GM12878 (cell line): ENCODE results near the gene KIFC1. TPM values are rescaled to one million over a fixed set of nuclear protein-coding genes. Genes with fewer than 3 reads are reported as not detected.
"Not testable (repeated sequence)": the region's sequence is repeated elsewhere in the genome, so short reads cannot be mapped to it uniquely, and the experiment has no call there.

Experiments
- ATAC-seq: fragments of 200-7000 bp; cut with Tn5 transposase; 3 replicates; pipeline ENCODE4 v1.9.1; 2020; ENCODE audit warnings: mild to moderate bottlenecking, moderate library complexity
- BruUV-seq: library from RNA; stranded (reverse); fragments of 400-500 nt; replicated peaks from 2 replicates; lab custom pipeline; 2021; lab: Mats Ljungman, UMichigan
- CTCF ChIA-PET: fragments of 300-600 bp; sonication (Branson Sonifier 250); formaldehyde crosslinking; extraction: SDS; loops from one replicate; lab custom pipeline; 2021; ENCODE audit warnings: inconsistent platforms; lab: Yijun Ruan, JAX
- POLR2A ChIA-PET: fragments of 350-600 bp; formaldehyde crosslinking; extraction: SDS; loops from one replicate; lab custom pipeline; 2021; ENCODE audit warnings: inconsistent platforms; lab: Charles Lee
- RAD21 ChIA-PET: fragments of 300-600 bp; sonication (Branson Sonifier 250); formaldehyde crosslinking; loops from one replicate; lab custom pipeline; 2023; ENCODE audit warnings: antibody characterized with exemption; ENCODE audit not compliant: unreplicated experiment; lab: Charles Lee
- SMC1A ChIA-PET: fragments of 300-600 bp; sonication (Branson Sonifier 250); formaldehyde crosslinking; loops from one replicate; lab custom pipeline; 2023; ENCODE audit not compliant: unreplicated experiment, uncharacterized antibody; lab: Charles Lee
- DNase-seq: peaks from one replicate; pipeline ENCODE4 v3.0.0-alpha.2; 2011; ENCODE audit warnings: low read depth, low spot score
- FAIRE-seq: peaks from 3 replicates; lab custom pipeline; 2011; peaks lifted over from hg19 to GRCh38; lab: Jason Lieb, UNC
- H2AFZ ChIP-seq: 2 replicates; pipeline ENCODE4 v1.6.0; 2011; ENCODE audit warnings: low read depth, low read length, control low read depth; ENCODE audit not compliant: control insufficient read depth
- H3K27ac ChIP-seq: 2 replicates; pipeline ENCODE4 v1.5.1; 2011; ENCODE audit warnings: control low read depth; ENCODE audit not compliant: control insufficient read depth, insufficient read depth
- H3K27me3 ChIP-seq, 2 experiments: replicated peaks in 1 of 2; 2 replicates each; pipeline versions ENCODE4 v1.6.0 to v1.6.1; 2011; ENCODE audit warnings: low read length in 1 of 2; ENCODE audit not compliant: control insufficient read depth in 2 of 2, insufficient read depth in 2 of 2
- H3K36me3 ChIP-seq, 2 experiments: 2 replicates each; pipeline ENCODE4 v1.5.1; 2011; ENCODE audit warnings: low read length in 1 of 2; ENCODE audit not compliant: control insufficient read depth in 2 of 2, insufficient read depth in 2 of 2
- H3K4me1 ChIP-seq: 2 replicates; pipeline ENCODE4 v1.6.1; 2011; ENCODE audit warnings: mild to moderate bottlenecking, low read length, moderate library complexity, mixed read lengths; ENCODE audit not compliant: control insufficient read depth, insufficient read depth
- H3K4me2 ChIP-seq: 2 replicates; pipeline ENCODE4 v1.6.0; 2011; ENCODE audit warnings: control low read depth; ENCODE audit not compliant: control insufficient read depth, insufficient read depth
- H3K4me3 ChIP-seq: fragments of 200-600 bp; sonication (generic); 2 replicates; pipeline ENCODE4 v1.5.1; 2016
- H3K79me2 ChIP-seq: 2 replicates; pipeline ENCODE4 v1.6.0; 2011; ENCODE audit warnings: low read length; ENCODE audit not compliant: control insufficient read depth, insufficient read depth
- H3K9ac ChIP-seq: 2 replicates; pipeline ENCODE4 v1.8.0; 2011; ENCODE audit warnings: low read length, control low read depth, mixed read lengths; ENCODE audit not compliant: control insufficient read depth, insufficient read depth
- H3K9me3 ChIP-seq: replicated peaks from 3 replicates; pipeline ENCODE4 v1.5.1; 2011; ENCODE audit warnings: mild to moderate bottlenecking, low read length; ENCODE audit not compliant: control insufficient read depth, insufficient read depth
- H4K20me1 ChIP-seq: 2 replicates; pipeline ENCODE4 v1.6.0; 2011; ENCODE audit not compliant: control insufficient read depth, insufficient read depth
- BMI1 ChIP-seq: fragments of 450-650 bp; IDR thresholded peaks from 2 replicates; pipeline ENCODE4 v1.6.1; 2016; ENCODE audit warnings: mild to moderate bottlenecking, moderate library complexity, borderline replicate concordance
- BRCA1 ChIP-seq: IDR thresholded peaks from 2 replicates; pipeline ENCODE4 v1.6.1; 2011; ENCODE audit warnings: low read depth, low read length, improper control_type of control experiment
- EED ChIP-seq: sonication (generic); IDR thresholded peaks from 2 replicates; pipeline ENCODE4 v1.6.1; 2016; ENCODE audit warnings: antibody characterized with exemption, low read depth
- HDAC2 ChIP-seq: fragments of 200-600 bp; sonication (generic); IDR thresholded peaks from 2 replicates; pipeline ENCODE4 v1.6.1; 2017
- KAT2A ChIP-seq: conservative IDR thresholded peaks from 2 replicates; pipeline ENCODE4 v1.6.1; 2011; ENCODE audit warnings: low read depth, low read length; ENCODE audit not compliant: control insufficient read depth
- MYB ChIP-seq: fragments of 150-350 bp; IDR thresholded peaks from 2 replicates; pipeline ENCODE4 v1.6.1; 2014; ENCODE audit warnings: mild to moderate bottlenecking, low read depth, low read length, borderline replicate concordance
- NR2C2 ChIP-seq: IDR thresholded peaks from 2 replicates; pipeline ENCODE4 v1.6.1; 2011; ENCODE audit warnings: borderline replicate concordance, low read depth; ENCODE audit not compliant: control insufficient read depth, insufficient read length
- NR2F1 ChIP-seq: fragments of 450-650 bp; conservative IDR thresholded peaks from 2 replicates; pipeline ENCODE4 v1.6.1; 2017; ENCODE audit warnings: mild to moderate bottlenecking
- NRF1 ChIP-seq: conservative IDR thresholded peaks from 2 replicates; pipeline ENCODE4 v1.6.1; 2011; ENCODE audit warnings: mild to moderate bottlenecking, low read depth, low read length, improper control_type of control experiment
- PRDM15 ChIP-seq: fragments of 450-650 bp; formaldehyde crosslinking; IDR thresholded peaks from 2 replicates; pipeline ENCODE4 v1.4.0; 2020; ENCODE audit warnings: mild to moderate bottlenecking, moderate library complexity
- ZBED1 ChIP-seq: IDR thresholded peaks from 2 replicates; pipeline ENCODE4 v1.6.1; 2016; ENCODE audit warnings: borderline replicate concordance
- WGBS: methylation state at CpG from one replicate; pipeline ENCODE4 v1.1.6; 2016; ENCODE audit warnings: low lambda C conversion rate; ENCODE audit not compliant: insufficient replicate concordance, insufficient coverage; ENCODE audit errors: missing lambda C conversion rate; 5-methylcytosine and 5-hydroxymethylcytosine counted together
- in situ Hi-C: fragments of 300-500 bp; cut with MboI; formaldehyde crosslinking; loops from 9 replicates; pipeline ENCODE4 v1.14.3; 2018; ENCODE audit warnings: mixed read lengths
- intact Hi-C: fragments of 100-400 bp; cut with micrococcal nuclease; formaldehyde crosslinking; loops from one replicate; pipeline ENCODE4 v1.14.2; 2022; ENCODE audit not compliant: unreplicated experiment
- polyA plus RNA-seq, 11 experiments: library from polyadenylated mRNA; depleted of rRNA in 4 of 11; unstranded in 6 of 11; stranded (reverse) in 5 of 11; fragments of >200 nt; fragmentation: Nextera tagmentation in 4 of 11; fragmentation: Illumina TruSeq in 1 of 11; extraction: Ambion mirVana in 4 of 11; extraction: Trizol in 1 of 11; gene quantifications; 1 replicate in 1 of 11; 2 replicates in 10 of 11; pipeline versions ENCODE4 v1.2.1 to v1.2.3, GENCODE V29; 2011 to 2016; ENCODE audit warnings: inconsistent platforms in 2 of 11, missing spikeins in 2 of 11, low read depth in 1 of 11
- total RNA-seq, 4 experiments: library from RNA; depleted of rRNA in 3 of 4; stranded (reverse); fragments of >200 nt in 3 of 4; fragmentation: Illumina TruSeq in 1 of 4; extraction: Trizol in 1 of 4; gene quantifications; 2 replicates each; pipeline versions ENCODE4 v1.2.1 to v1.2.3, GENCODE V29; 2013 to 2021
- TF ChIP-seq, protein P1 (sequence below): fragments of 450-650 bp; IDR thresholded peaks from 2 replicates; pipeline ENCODE4 v1.6.1; 2017; ENCODE audit warnings: borderline replicate concordance

The KIFC1 gene
- total and polyA plus RNA-seq, 10 of the 15 experiments (the other 5 are each of a cell fraction or from before 2014, with no cell fraction given), result 1.8 to 87.4 (median 54.4) TPM

DNA sequence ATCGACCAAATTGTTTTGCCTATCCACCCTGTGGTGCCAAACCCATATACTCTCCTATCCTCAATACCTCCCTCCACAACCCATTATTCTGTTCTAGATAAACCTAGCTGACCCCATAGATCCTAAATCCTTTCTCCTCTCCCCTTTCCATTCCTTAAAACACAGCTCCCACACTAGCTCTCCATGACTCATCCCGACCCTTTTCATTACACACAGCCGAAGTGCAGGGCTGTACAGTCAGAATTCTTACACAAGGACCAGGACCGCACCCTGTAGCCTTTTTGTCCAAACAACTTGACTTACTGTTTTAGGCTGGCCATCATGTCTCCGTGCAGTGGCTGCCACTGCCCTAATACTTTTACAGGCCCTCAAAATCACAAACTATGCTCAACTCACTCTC is 44.7 kb upstream of the KIFC1 start:
- H3K79me2 ChIP-seq, H3K9ac ChIP-seq, H3K36me3 ChIP-seq, ATAC-seq, DNase-seq, H3K27me3 ChIP-seq, POLR2A ChIA-PET, RAD21 ChIA-PET, H3K27ac ChIP-seq, H2AFZ ChIP-seq, H3K9me3 ChIP-seq, H4K20me1 ChIP-seq, BruUV-seq, H3K4me3 ChIP-seq, H3K4me2 ChIP-seq, FAIRE-seq, intact Hi-C loops, in situ Hi-C loops: not testable (repeated sequence)
- WGBS, result 56% methylated on average over 5 of the region's 5 CpGs
- CTCF ChIA-PET, result interaction anchor here (1.0 to 3.9 kb wide), 3 partner anchors 24 to 69 kb away, joined by 3 to 22 read pairs (median 15); partner anchors contain the start of genes B3GALT4 and TAPBP
- peaks cover 15% of the 10 kb centered on the region for H3K4me1 ChIP-seq
- SMC1A ChIA-PET, result interaction anchor here (3.3 kb wide), 1 partner anchor 12 kb away, joined by 17 read pairs; no protein-coding TSS in a partner anchor

- intact Hi-C loops, result no loop called here
- POLR2A ChIA-PET, result no interaction called here
- CTCF ChIA-PET, result interaction anchor here (0.6 to 1.2 kb wide), 2 partner anchors 28 to 36 kb away, joined by 3 read pairs; no protein-coding TSS in a partner anchor
These were observed 43.8 kb upstream of the KIFC1 start for GRCh38 chr6:33347816-33348215.

More at GRCh38 chr6:33347816-33348215, 43.8 kb upstream of the KIFC1 start:
- ATAC-seq (no peak), FAIRE-seq (no peak)
- SMC1A ChIA-PET, result no interaction called here
- no peaks in the 10 kb centered on the region for H3K9me3 ChIP-seq
- no peak overlapping the region for H3K4me3 ChIP-seq
- H3K79me2 ChIP-seq, result no peaks in the 10 kb centered on the region
- no peak overlapping the region for H3K4me2 ChIP-seq
- H3K27me3 ChIP-seq, result no peaks in the 10 kb centered on the region
- H3K9ac ChIP-seq, result no peak overlapping the region
- no peak overlapping the region for H3K27ac ChIP-seq
- TF ChIP-seq HDAC2 (no peak), EED (no peak), ZBED1 (no peak), NRF1 (no peak), NR2C2 (no peak), BRCA1 (no peak), NR2F1 (no peak), MYB (no peak), PRDM15 (CRISPR knock-in tag) (no peak), BMI1 (no peak), KAT2A (no peak)
- TF ChIP-seq, protein P1, sequence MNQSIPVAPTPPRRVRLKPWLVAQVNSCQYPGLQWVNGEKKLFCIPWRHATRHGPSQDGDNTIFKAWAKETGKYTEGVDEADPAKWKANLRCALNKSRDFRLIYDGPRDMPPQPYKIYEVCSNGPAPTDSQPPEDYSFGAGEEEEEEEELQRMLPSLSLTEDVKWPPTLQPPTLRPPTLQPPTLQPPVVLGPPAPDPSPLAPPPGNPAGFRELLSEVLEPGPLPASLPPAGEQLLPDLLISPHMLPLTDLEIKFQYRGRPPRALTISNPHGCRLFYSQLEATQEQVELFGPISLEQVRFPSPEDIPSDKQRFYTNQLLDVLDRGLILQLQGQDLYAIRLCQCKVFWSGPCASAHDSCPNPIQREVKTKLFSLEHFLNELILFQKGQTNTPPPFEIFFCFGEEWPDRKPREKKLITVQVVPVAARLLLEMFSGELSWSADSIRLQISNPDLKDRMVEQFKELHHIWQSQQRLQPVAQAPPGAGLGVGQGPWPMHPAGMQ, result no peak
- TF ChIP-seq, all 136 proteins: peak for 0
- no peaks in the 10 kb centered on the region for H3K36me3 ChIP-seq
- RAD21 ChIA-PET, result interaction anchor here (1.3 kb wide), 1 partner anchor 48 kb away, joined by 4 read pairs; no protein-coding TSS in a partner anchor
- DNase-seq, result no peak
- H4K20me1 ChIP-seq, result no peaks in the 10 kb centered on the region
- WGBS, result 86% methylated on average over 5 of the region's 5 CpGs
- no peak overlapping the region for H2AFZ ChIP-seq
- H3K4me1 ChIP-seq, result peaks cover 15% of the 10 kb centered on the region
- BruUV-seq, result no TSS peak
- in situ Hi-C loops, result no loop called here
